Bronchial epithelial cell (primary cell): Measurements from ENCODE around the gene SLC13A4. TPM values are rescaled to one million over a fixed set of nuclear protein-coding genes. Genes with fewer than 3 reads are reported as not detected.
"Not testable (repeated sequence)": the region's sequence is repeated elsewhere in the genome, so short reads cannot be mapped to it uniquely, and the experiment has no call there.

Experiments
- DNase-seq: peaks from one replicate; pipeline ENCODE4 v3.0.0-alpha.2; 2010; ENCODE audit warnings: low read depth
- FAIRE-seq: peaks from 2 replicates; lab custom pipeline; 2011; peaks lifted over from hg19 to GRCh38; lab: Jason Lieb, UNC
- H3K27me3 ChIP-seq: 2 replicates; pipeline ENCODE4 v1.5.1; 2011; ENCODE audit warnings: low read length; ENCODE audit not compliant: control insufficient read depth, insufficient read depth
- H3K36me3 ChIP-seq: 2 replicates; pipeline ENCODE4 v1.5.1; 2011; ENCODE audit warnings: low read length; ENCODE audit not compliant: control insufficient read depth, insufficient read depth
- H3K4me3 ChIP-seq: 2 replicates; pipeline ENCODE4 v1.5.1; 2011; ENCODE audit warnings: mild to moderate bottlenecking, low read depth, low read length, control low read depth
- CTCF ChIP-seq: IDR thresholded peaks from 2 replicates; pipeline ENCODE4 v1.5.1; 2011; ENCODE audit warnings: mild to moderate bottlenecking, moderate library complexity, low read length, control low read depth, inconsistent platforms; ENCODE audit not compliant: insufficient read depth, severe bottlenecking
- total RNA-seq: library from RNA; depleted of rRNA; stranded (reverse); fragments of >200 nt; gene quantifications from 2 replicates; pipeline ENCODE4 v1.2.1, GENCODE V29; 2014

SLC13A4 gene
- total RNA-seq, 1 donor from 2014 or later, result under 0.01 TPM

- no peak for FAIRE-seq
- H3K4me3 ChIP-seq, result no peak overlapping the region
Observed at GRCh38 chr7:135741905-135742304, 13.9 kb upstream of the SLC13A4 start.

GRCh38 chr7:135740889-135741288 is 12.9 kb upstream of the SLC13A4 start:
- DNase-seq, result no peak
- H3K27me3 ChIP-seq, result no peaks in the 10 kb centered on the region
- no peak overlapping the region for H3K4me3 ChIP-seq
- FAIRE-seq, result no peak
- no peak for TF ChIP-seq CTCF
- H3K36me3 ChIP-seq, result no peaks in the 10 kb centered on the region

More at GRCh38 chr7:135741905-135742304, 13.9 kb upstream of the SLC13A4 start:
- no peaks in the 10 kb centered on the region for H3K27me3 ChIP-seq
- no peak for TF ChIP-seq CTCF
- no peak for DNase-seq
- H3K36me3 ChIP-seq, result no peaks in the 10 kb centered on the region

- not testable (repeated sequence) for H3K36me3 ChIP-seq, H3K27me3 ChIP-seq, DNase-seq, H3K4me3 ChIP-seq, FAIRE-seq
Observed at GRCh38 chr7:135737306-135737647, 9.3 kb upstream of the SLC13A4 start.

- no peaks in the 10 kb centered on the region for H3K36me3 ChIP-seq
- H3K27me3 ChIP-seq, result no peaks in the 10 kb centered on the region
- H3K4me3 ChIP-seq, result no peak overlapping the region
- no peak for TF ChIP-seq CTCF
- FAIRE-seq (no peak), DNase-seq (no peak)
Observed at GRCh38 chr7:135736586-135737305, 8.8 kb upstream of the SLC13A4 start.

- TF ChIP-seq CTCF, result no peak
- FAIRE-seq (no peak), DNase-seq (no peak)
- no peaks in the 10 kb centered on the region for H3K36me3 ChIP-seq
- H3K27me3 ChIP-seq, result no peaks in the 10 kb centered on the region
- H3K4me3 ChIP-seq, result no peak overlapping the region
Observed at GRCh38 chr7:135734343-135734689, 6.3 kb upstream of the SLC13A4 start.

GRCh38 chr7:135733603-135734342 is 5.8 kb upstream of the SLC13A4 start:
- Histone ChIP-seq H3K27me3 (no peaks in the 10 kb centered on the region), H3K4me3 (no peak overlapping the region), H3K36me3 (no peaks in the 10 kb centered on the region)
- no peak for DNase-seq
- no peak for FAIRE-seq
- no peak for TF ChIP-seq CTCF
